GM10248 (cell line): ENCODE measurements around the gene C1QTNF7.
A peak's percentile ranks its signal among the peaks of the same experiment; 100 is the strongest.

Experiments used
- CTCF ChIA-PET: fragments of 300-600 bp; sonication (Branson Sonifier 250); formaldehyde crosslinking; extraction: SDS; loops from one replicate; lab custom pipeline; 2021; ENCODE audit warnings: antibody characterized with exemption; lab: Yijun Ruan, JAX
- POLR2A ChIA-PET: fragments of 350-650 bp; sonication (Branson Sonifier 250); formaldehyde crosslinking; extraction: SDS; loops from one replicate; lab custom pipeline; 2020; ENCODE audit warnings: antibody characterized with exemption; lab: Yijun Ruan, JAX
- DNase-seq: peaks from one replicate; pipeline ENCODE4 v3.0.0; 2012; ENCODE audit errors: extremely low spot score
- CTCF ChIP-seq: IDR thresholded peaks from 2 replicates; pipeline ENCODE4 v1.5.1; 2012; ENCODE audit warnings: mild to moderate bottlenecking, low read depth; ENCODE audit errors: extremely low read depth, missing control alignments, control extremely low read depth

The C1QTNF7 gene

GRCh38 chr4:15457406-15458201, 29.8 kb downstream of the C1QTNF7 start:
- DNase-seq = peak; percentile 28
- ChIA-PET POLR2A (no interaction called here), CTCF (interaction anchor here (0.7 to 4.2 kb wide), 40 partner anchors 8 to 1804 kb away, joined by 3 to 38 read pairs (median 6); partner anchors contain the start of genes C1QTNF7 and CC2D2A)
- peak; percentile 63 for TF ChIP-seq CTCF

GRCh38 chr4:15458616-15459015, 30.8 kb downstream of the C1QTNF7 start:
- no peak for TF ChIP-seq CTCF
- ChIA-PET POLR2A (no interaction called here), CTCF (interaction anchor here (1.1 to 4.2 kb wide), 17 partner anchors 13 to 1805 kb away, joined by 3 to 38 read pairs (median 9); partner anchors contain the start of genes C1QTNF7 and CC2D2A)
- DNase-seq = no peak

GRCh38 chr4:15459706-15460105, 31.9 kb downstream of the C1QTNF7 start:
- CTCF ChIA-PET = interaction anchor here (0.8 to 3.1 kb wide), 2 partner anchors 11 to 223 kb away, joined by 3 to 13 read pairs; no protein-coding TSS in a partner anchor
- DNase-seq = no peak
- TF ChIP-seq CTCF = no peak
- POLR2A ChIA-PET = no interaction called here

GRCh38 chr4:15466596-15466995, 38.8 kb downstream of the C1QTNF7 start:
- POLR2A ChIA-PET = no interaction called here
- CTCF ChIA-PET = interaction anchor here (1.0 kb wide), 1 partner anchor 9 kb away, joined by 5 read pairs; no protein-coding TSS in a partner anchor
- DNase-seq = no peak
- TF ChIP-seq CTCF = no peak

- TF ChIP-seq CTCF = no peak
- CTCF ChIA-PET = interaction anchor here (0.7 to 4.5 kb wide), 8 partner anchors 10 to 1157 kb away, joined by 3 to 38 read pairs (median 4); no protein-coding TSS in a partner anchor
- POLR2A ChIA-PET = no interaction called here
- DNase-seq = no peak
These were observed 41.7 kb downstream of the C1QTNF7 start, which contains the start of gene CC2D2A for GRCh38 chr4:15469402-15470127. CC2D2A (plus strand) TSS chr4:15469882; CDS start chr4:15475933, 6,051 bp downstream.

GRCh38 chr4:15470128-15470475, 42.3 kb downstream of the C1QTNF7 start:
- POLR2A ChIA-PET = no interaction called here
- no peak for DNase-seq
- no peak for TF ChIP-seq CTCF
- CTCF ChIA-PET = interaction anchor here (0.7 to 4.5 kb wide), 9 partner anchors 8 to 1158 kb away, joined by 3 to 38 read pairs (median 4); no protein-coding TSS in a partner anchor
